Loucy (cell line): ENCODE measurements around the gene NCAM1.

Source experiments
- CTCF ChIP-seq: fragments of 200-600 bp; sonication (generic); conservative IDR thresholded peaks from 2 replicates; pipeline ENCODE4 v1.5.1; 2014; ENCODE audit warnings: mild to moderate bottlenecking, antibody characterized with exemption, low read length
- EZH2phosphoT487 ChIP-seq: fragments of 200-600 bp; IDR thresholded peaks from 2 replicates; pipeline ENCODE4 v1.6.1; 2018; ENCODE audit warnings: antibody characterized with exemption, mild to moderate bottlenecking, moderate library complexity, borderline replicate concordance

- TF ChIP-seq CTCF, result no peak
- no peak for TF ChIP-seq EZH2phosphoT487
Observed at GRCh38 chr11:113272927-113273615, 311.9 kb downstream of the NCAM1 start.
